K562 (cell line): ENCODE measurements around the gene DCLK1.

ENCODE experiments used
- CREB1 ChIP-seq, 2 experiments: sonication (generic) in 1 of 2; formaldehyde crosslinking in 1 of 2; IDR thresholded peaks; 2 replicates each; pipeline versions ENCODE4 v1.6.1 to v1.8.0; 2012 to 2022; ENCODE audit warnings: inconsistent platforms in 1 of 2, mild to moderate bottlenecking in 1 of 2, missing genetic modification reagents in 1 of 2, moderate library complexity in 1 of 2
- MTA1 ChIP-seq: fragments of 450-650 bp; IDR thresholded peaks from 2 replicates; pipeline ENCODE4 v1.6.1; 2017; ENCODE audit warnings: borderline replicate concordance
- STAT6 ChIP-seq: sonication (generic); formaldehyde crosslinking; IDR thresholded peaks from 2 replicates; pipeline ENCODE4 v1.8.1; 2023; ENCODE audit warnings: mild to moderate bottlenecking, missing genetic modification reagents
- TSHZ1 ChIP-seq: fragments of 250-450 bp; sonication (Bioruptor Pico); IDR thresholded peaks from 2 replicates; pipeline ENCODE4 v1.4.0; 2020; ENCODE audit warnings: mild to moderate bottlenecking, moderate library complexity
- USF2 ChIP-seq: sonication (generic); formaldehyde crosslinking; IDR thresholded peaks from 2 replicates; pipeline ENCODE4 v1.5.0; 2020; ENCODE audit warnings: missing genetic modification reagents
- ZBED1 ChIP-seq: IDR thresholded peaks from 2 replicates; pipeline ENCODE4 v1.6.1; 2014
- TF ChIP-seq, protein P1 (sequence below), 3 experiments: IDR thresholded peaks in 2 of 3; conservative IDR thresholded peaks in 1 of 3; 2 replicates each; pipeline ENCODE4 v1.5.1; 2011 to 2012; ENCODE audit warnings: low read length in 3 of 3, mild to moderate bottlenecking in 3 of 3, control low read depth in 2 of 3, improper control_type of control experiment in 1 of 3, inconsistent platforms in 1 of 3, low read depth in 1 of 3, mixed read lengths in 1 of 3, moderate library complexity in 1 of 3; ENCODE audit not compliant: insufficient read depth in 2 of 3

- TF ChIP-seq STAT6, result no peak
- TF ChIP-seq TSHZ1 (CRISPR knock-in tag), result no peak
- no peak for TF ChIP-seq MTA1
- TF ChIP-seq ZBED1, result no peak
- TF ChIP-seq, protein P1, sequence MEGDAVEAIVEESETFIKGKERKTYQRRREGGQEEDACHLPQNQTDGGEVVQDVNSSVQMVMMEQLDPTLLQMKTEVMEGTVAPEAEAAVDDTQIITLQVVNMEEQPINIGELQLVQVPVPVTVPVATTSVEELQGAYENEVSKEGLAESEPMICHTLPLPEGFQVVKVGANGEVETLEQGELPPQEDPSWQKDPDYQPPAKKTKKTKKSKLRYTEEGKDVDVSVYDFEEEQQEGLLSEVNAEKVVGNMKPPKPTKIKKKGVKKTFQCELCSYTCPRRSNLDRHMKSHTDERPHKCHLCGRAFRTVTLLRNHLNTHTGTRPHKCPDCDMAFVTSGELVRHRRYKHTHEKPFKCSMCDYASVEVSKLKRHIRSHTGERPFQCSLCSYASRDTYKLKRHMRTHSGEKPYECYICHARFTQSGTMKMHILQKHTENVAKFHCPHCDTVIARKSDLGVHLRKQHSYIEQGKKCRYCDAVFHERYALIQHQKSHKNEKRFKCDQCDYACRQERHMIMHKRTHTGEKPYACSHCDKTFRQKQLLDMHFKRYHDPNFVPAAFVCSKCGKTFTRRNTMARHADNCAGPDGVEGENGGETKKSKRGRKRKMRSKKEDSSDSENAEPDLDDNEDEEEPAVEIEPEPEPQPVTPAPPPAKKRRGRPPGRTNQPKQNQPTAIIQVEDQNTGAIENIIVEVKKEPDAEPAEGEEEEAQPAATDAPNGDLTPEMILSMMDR (IDR thresholded peaks at IDR 0.05 in 2 of 3, conservative IDR thresholded peaks at IDR 0.05 in 1 of 3; ENCODE audit: insufficient read depth in 2 of 3, low read depth in 1 of 3, low read length in 3 of 3), result no peak
- no peak for TF ChIP-seq USF2 (CRISPR knock-in tag)
- no peak for TF ChIP-seq CREB1 (IDR thresholded peaks at IDR 0.05)
- TF ChIP-seq CREB1 (CRISPR knock-in tag; IDR thresholded peaks at IDR 0.05), result no peak
Observed at GRCh38 chr13:36105726-36106125, 25.5 kb downstream of the DCLK1 start.
